Lung (tissue), 12 donors: ENCODE data around the gene GAA. TPM values are rescaled to one million over a fixed set of nuclear protein-coding genes. Genes with fewer than 3 reads are reported as not detected.

Experiments used
- ATAC-seq: fragments of 200-7000 bp; cut with Tn5 transposase; one replicate; pipeline ENCODE4 v1.9.1; 2020; ENCODE audit warnings: moderate number of reproducible peaks; ENCODE audit not compliant: insufficient read depth, low FRiP score
- DNase-seq, 3 donors: peaks; one replicate each; pipeline ENCODE4 v3.0.0-alpha.2; 2013 to 2017
- H3K27ac ChIP-seq, 2 donors: one replicate each; pipeline ENCODE4 v1.5.1; 2013; ENCODE audit warnings: mild to moderate bottlenecking in 2 of 2, moderate library complexity in 2 of 2, control low read depth in 1 of 2, inconsistent platforms in 1 of 2, low read depth in 1 of 2, low read length in 1 of 2
- H3K27me3 ChIP-seq, 3 donors: one replicate each; pipeline ENCODE4 v1.5.1; 2013; ENCODE audit warnings: low read length in 2 of 3; ENCODE audit not compliant: control insufficient read depth in 3 of 3, insufficient read depth in 3 of 3
- H3K36me3 ChIP-seq, 4 donors: one replicate each; pipeline ENCODE4 v1.5.1; 2013; ENCODE audit warnings: low read length in 4 of 4, mild to moderate bottlenecking in 1 of 4, moderate library complexity in 1 of 4; ENCODE audit not compliant: control insufficient read depth in 4 of 4, insufficient read depth in 4 of 4
- H3K4me1 ChIP-seq, 5 donors: one replicate each; pipeline ENCODE4 v1.5.1; 2013; ENCODE audit warnings: low read length in 5 of 5, mild to moderate bottlenecking in 2 of 5, moderate library complexity in 1 of 5; ENCODE audit not compliant: control insufficient read depth in 5 of 5, insufficient read depth in 5 of 5
- H3K4me3 ChIP-seq: one replicate; pipeline ENCODE4 v1.5.1; 2013; ENCODE audit warnings: mild to moderate bottlenecking, control low read depth, moderate library complexity
- H3K9ac ChIP-seq, 2 donors: one replicate each; pipeline ENCODE4 v1.5.1; 2013; ENCODE audit warnings: low read length in 2 of 2, control low read depth in 1 of 2; ENCODE audit not compliant: insufficient read depth in 1 of 2
- H3K9me3 ChIP-seq, 4 donors: one replicate each; pipeline ENCODE4 v1.5.1; 2013; ENCODE audit warnings: low read length in 3 of 4, mild to moderate bottlenecking in 1 of 4, moderate library complexity in 1 of 4; ENCODE audit not compliant: control insufficient read depth in 4 of 4, insufficient read depth in 3 of 4
- CTCF ChIP-seq: IDR thresholded peaks from 2 replicates; pipeline ENCODE4 v1.5.1; 2012; ENCODE audit warnings: mild to moderate bottlenecking; ENCODE audit errors: control extremely low read depth, extremely low read depth
- WGBS, 2 donors: extraction: QIAGEN DNeasy Blood & Tissue Kit; methylation state at CpG; one replicate each; pipeline ENCODE4 v1.1.7; 2013; 5-methylcytosine and 5-hydroxymethylcytosine counted together
- polyA plus RNA-seq, 2 donors: library from polyadenylated mRNA; stranded (reverse); fragments of 200-250 nt; gene quantifications; one replicate each; pipeline ENCODE4 v1.2.1, GENCODE V29; 2013
- total RNA-seq, 2 donors: library from RNA; depleted of rRNA in 1 of 2; stranded (reverse); fragments of >200 nt in 1 of 2; gene quantifications; one replicate each; pipeline ENCODE4 v1.2.1, GENCODE V29; 2014 to 2021
- donor health status: control.
- donor health status: control.
- donor health status: Bipolar disorder and iron deficiency.
- donor health status: healthy.
- donor health status: DM: yes; HTN: yes; CAD: no.

The GAA gene
- total and polyA plus RNA-seq, 4 donors: 30.5 to 88.6 (median 68.0) TPM

- no peaks in the 10 kb centered on the region for H3K4me1 ChIP-seq
- peaks cover 0 to 2% (median 0%) of the 10 kb centered on the region in 4 donors for H3K9me3 ChIP-seq
- no peak overlapping the region for H3K27ac ChIP-seq
- no peak for DNase-seq
- no peak for TF ChIP-seq CTCF
- WGBS, 2 donors: 90 to 91% methylated on average over 9 of the region's 9 CpGs
- H3K9ac ChIP-seq: no peak overlapping the region
- no peak overlapping the region for H3K4me3 ChIP-seq
- H3K27me3 ChIP-seq: no peaks in the 10 kb centered on the region
- peaks cover 0 to 11% (median 0%) of the 10 kb centered on the region in 4 donors for H3K36me3 ChIP-seq
- ATAC-seq: no peak
These were observed 18.5 kb downstream of the GAA start for GRCh38 chr17:80119839-80120238.

GRCh38 chr17:80122026-80122575, 20.7 kb downstream of the GAA start:
- 90 to 94% methylated on average over 17 of the region's 17 CpGs for WGBS, 2 donors
- peaks cover 0 to 4% (median 0%) of the 10 kb centered on the region in 5 donors for H3K4me1 ChIP-seq

GRCh38 chr17:80122926-80123505, 21.6 kb downstream of the GAA start:
- ATAC-seq (no peak), DNase-seq (no peak)
- Histone ChIP-seq H3K9me3 (peaks cover 0 to 2% (median 0%) of the 10 kb centered on the region in 4 donors), H3K27me3 (peaks cover 0 to 2% (median 0%) of the 10 kb centered on the region in 3 donors), H3K9ac (no peak overlapping the region), H3K4me3 (no peak overlapping the region), H3K36me3 (peaks cover 0 to 9% (median 0%) of the 10 kb centered on the region in 4 donors), H3K27ac (no peak overlapping the region), H3K4me1 (peaks cover 0 to 4% (median 0%) of the 10 kb centered on the region in 5 donors)
- TF ChIP-seq CTCF: no peak
- 88 to 90% methylated on average over 6 of the region's 6 CpGs for WGBS, 2 donors

More at GRCh38 chr17:80122026-80122575, 20.7 kb downstream of the GAA start:
- Histone ChIP-seq H3K9ac (no peak overlapping the region), H3K4me3 (no peak overlapping the region), H3K36me3 (peaks cover 0 to 10% (median 0%) of the 10 kb centered on the region in 4 donors), H3K9me3 (peaks cover 0 to 2% (median 0%) of the 10 kb centered on the region in 4 donors), H3K27ac (no peak overlapping the region), H3K27me3 (no peaks in the 10 kb centered on the region)
- ATAC-seq (no peak), DNase-seq (no peak)
- no peak for TF ChIP-seq CTCF
